Measurements from ENCODE around the gene LENG1. TPM values are rescaled to one million over a fixed set of nuclear protein-coding genes. Genes with fewer than 3 reads are reported as not detected.

Gene LENG1
- total and polyA plus RNA-seq, 9 of the 15 experiments (the other 6 are each of a cell fraction or from before 2014, with no cell fraction given), result 0.30 to 10.5 (median 4.7) TPM

DNA sequence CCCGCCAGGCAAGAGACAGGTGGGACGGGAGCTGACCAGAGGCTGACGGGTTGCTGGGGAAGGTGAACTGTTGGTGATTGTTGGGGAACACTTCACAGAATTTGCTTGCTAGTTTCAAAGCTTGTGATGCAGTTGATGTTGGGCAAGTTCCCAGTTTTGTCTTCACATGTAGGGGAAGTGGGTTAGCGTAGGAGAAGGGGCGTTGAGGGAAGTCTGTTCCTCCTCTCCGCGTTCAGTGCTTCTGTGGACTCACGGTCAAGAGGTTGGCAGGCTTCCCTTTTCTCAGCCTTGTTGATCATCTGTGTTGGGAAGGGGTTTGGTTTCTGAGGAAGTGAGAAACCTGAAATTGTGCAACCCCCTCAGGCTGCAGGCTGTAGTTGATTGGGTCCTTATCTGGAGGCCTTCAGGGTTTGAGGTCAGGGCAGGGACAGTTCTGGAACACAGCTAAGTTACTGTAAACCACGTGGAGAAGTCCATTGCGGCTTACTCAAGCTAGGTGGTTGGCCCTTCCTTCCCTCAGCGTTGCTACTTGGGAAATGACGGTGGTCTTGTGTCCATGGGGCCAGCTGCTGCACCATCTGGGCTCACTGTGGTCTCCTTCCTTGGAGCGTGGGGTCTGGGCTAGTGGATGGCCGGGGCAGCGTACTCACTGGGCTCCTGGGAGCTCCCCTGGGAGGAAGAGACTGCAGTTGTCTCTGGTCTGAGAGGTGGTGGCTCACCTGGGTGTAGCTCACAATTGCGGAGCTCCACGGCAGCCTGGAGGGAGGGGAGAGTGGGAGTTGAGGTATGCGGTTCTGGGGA is 48.7 kb upstream of the LENG1 start (continued):
- TF ChIP-seq RBM17 (IDR thresholded peaks at IDR 0.05; ENCODE audit: borderline replicate concordance, low read depth, low read length) (no peak), TCF3 (CRISPR knock-in tag; IDR thresholded peaks at IDR 0.05) (peak; percentile 96), ZNF785 (CRISPR knock-in tag; IDR thresholded peaks at IDR 0.05) (no peak), E2F8 (IDR thresholded peaks at IDR 0.05; ENCODE audit: low read depth, partially characterized antibody) (peak; percentile 84), PTBP1 (IDR thresholded peaks at IDR 0.05; ENCODE audit: low read depth, low read length) (no peak), EWSR1 (IDR thresholded peaks at IDR 0.05; ENCODE audit: borderline replicate concordance, low read depth, partially characterized antibody) (peak; percentile 95), FOXA3 (CRISPR knock-in tag; conservative IDR thresholded peaks at IDR 0.05 in 1 of 2, IDR thresholded peaks at IDR 0.05 in 1 of 2) (peak; percentile 66 to 89; a peak in 3 of 4 replicates), BACH1 (tag; IDR thresholded peaks at IDR 0.05) (peak; percentile 70; the same call in 1 of the 2 replicates), DDX20 (tag; IDR thresholded peaks at IDR 0.05; ENCODE audit: low read depth) (no peak), DNMT1 (IDR thresholded peaks at IDR 0.05) (peak; percentile 35; the same call in 1 of the 2 replicates), ZBTB7A (IDR thresholded peaks at IDR 0.05; ENCODE audit: borderline replicate concordance, control insufficient read depth, low read depth, low read length) (peak; percentile 82), ZNF12 (CRISPR knock-in tag; IDR thresholded peaks at IDR 0.05) (no peak), CBFB (CRISPR knock-in tag; IDR thresholded peaks at IDR 0.05) (no peak), KLF1 (tag; IDR thresholded peaks at IDR 0.05) (no peak; the same call in 1 of the 2 replicates), ZNF134 (CRISPR knock-in tag; conservative IDR thresholded peaks at IDR 0.05) (no peak), COPS2 (conservative IDR thresholded peaks at IDR 0.05) (no peak), NBN (IDR thresholded peaks at IDR 0.05; ENCODE audit: low read depth) (peak; percentile 97), CXXC5 (CRISPR knock-in tag; IDR thresholded peaks at IDR 0.05) (peak; percentile 73; the same call in 1 of the 2 replicates), ZNF3 (CRISPR knock-in tag; IDR thresholded peaks at IDR 0.05) (no peak), ZNF212 (CRISPR knock-in tag; IDR thresholded peaks at IDR 0.05) (no peak)
- TF ChIP-seq, protein P1, sequence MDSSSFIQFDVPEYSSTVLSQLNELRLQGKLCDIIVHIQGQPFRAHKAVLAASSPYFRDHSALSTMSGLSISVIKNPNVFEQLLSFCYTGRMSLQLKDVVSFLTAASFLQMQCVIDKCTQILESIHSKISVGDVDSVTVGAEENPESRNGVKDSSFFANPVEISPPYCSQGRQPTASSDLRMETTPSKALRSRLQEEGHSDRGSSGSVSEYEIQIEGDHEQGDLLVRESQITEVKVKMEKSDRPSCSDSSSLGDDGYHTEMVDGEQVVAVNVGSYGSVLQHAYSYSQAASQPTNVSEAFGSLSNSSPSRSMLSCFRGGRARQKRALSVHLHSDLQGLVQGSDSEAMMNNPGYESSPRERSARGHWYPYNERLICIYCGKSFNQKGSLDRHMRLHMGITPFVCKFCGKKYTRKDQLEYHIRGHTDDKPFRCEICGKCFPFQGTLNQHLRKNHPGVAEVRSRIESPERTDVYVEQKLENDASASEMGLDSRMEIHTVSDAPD (CRISPR knock-in tag; IDR thresholded peaks at IDR 0.05), result no peak
- TF ChIP-seq, protein P2, sequence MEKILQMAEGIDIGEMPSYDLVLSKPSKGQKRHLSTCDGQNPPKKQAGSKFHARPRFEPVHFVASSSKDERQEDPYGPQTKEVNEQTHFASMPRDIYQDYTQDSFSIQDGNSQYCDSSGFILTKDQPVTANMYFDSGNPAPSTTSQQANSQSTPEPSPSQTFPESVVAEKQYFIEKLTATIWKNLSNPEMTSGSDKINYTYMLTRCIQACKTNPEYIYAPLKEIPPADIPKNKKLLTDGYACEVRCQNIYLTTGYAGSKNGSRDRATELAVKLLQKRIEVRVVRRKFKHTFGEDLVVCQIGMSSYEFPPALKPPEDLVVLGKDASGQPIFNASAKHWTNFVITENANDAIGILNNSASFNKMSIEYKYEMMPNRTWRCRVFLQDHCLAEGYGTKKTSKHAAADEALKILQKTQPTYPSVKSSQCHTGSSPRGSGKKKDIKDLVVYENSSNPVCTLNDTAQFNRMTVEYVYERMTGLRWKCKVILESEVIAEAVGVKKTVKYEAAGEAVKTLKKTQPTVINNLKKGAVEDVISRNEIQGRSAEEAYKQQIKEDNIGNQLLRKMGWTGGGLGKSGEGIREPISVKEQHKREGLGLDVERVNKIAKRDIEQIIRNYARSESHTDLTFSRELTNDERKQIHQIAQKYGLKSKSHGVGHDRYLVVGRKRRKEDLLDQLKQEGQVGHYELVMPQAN (IDR thresholded peaks at IDR 0.05; ENCODE audit: borderline replicate concordance), result peak; percentile 88

Measured in K562 (cell line).